Limb (tissue), 2 donors: ENCODE data around the gene SMAP1.
"Not testable (repeated sequence)": the region's sequence is repeated elsewhere in the genome, so short reads cannot be mapped to it uniquely, and the experiment has no call there.

Experiments used
- DNase-seq, 2 donors: peaks; one replicate each; pipeline ENCODE4 v3.0.0-alpha.2; 2016; ENCODE audit errors: extremely low spot score in 2 of 2

SMAP1 gene

DNA sequence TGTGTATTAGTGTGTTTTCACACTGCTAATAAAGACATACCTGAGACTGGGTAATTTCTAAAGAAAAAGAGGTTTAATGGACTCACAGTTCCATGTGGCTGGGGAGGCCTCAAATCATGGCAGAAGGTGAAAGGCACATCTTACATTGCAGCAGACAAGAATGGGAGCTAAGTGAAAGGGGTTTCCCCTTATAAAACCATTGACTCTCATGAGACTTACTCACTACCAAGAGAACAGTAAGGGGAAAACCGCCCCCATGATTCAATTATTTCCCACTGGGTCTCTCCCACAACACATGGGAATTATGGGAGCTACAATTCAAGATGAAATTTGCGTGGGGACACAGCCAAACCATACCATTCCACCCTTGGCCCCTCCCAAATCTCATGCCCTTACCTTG is 73.1 kb downstream of the SMAP1 start:
- not testable (repeated sequence) for DNase-seq

DNA sequence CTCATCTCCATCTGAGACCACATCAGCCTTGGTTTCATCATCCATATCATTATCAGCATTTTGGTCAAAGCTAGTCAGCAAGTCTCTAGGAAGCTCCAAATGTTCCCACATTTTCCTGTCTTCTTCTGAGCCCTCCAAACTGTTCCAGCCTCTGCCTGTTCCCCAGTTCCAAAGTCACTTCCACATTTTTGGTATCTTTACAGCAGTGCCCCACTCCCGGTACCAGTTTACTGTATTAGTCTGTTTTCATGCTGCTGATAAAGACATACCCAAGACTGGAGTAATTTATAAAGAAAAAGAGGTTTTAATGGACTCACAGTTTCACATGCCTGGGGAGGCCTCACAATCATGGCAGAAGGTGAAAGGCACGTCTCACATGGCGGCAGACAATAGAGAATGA is 74.8 kb downstream of the SMAP1 start:
- not testable (repeated sequence) for DNase-seq

DNA sequence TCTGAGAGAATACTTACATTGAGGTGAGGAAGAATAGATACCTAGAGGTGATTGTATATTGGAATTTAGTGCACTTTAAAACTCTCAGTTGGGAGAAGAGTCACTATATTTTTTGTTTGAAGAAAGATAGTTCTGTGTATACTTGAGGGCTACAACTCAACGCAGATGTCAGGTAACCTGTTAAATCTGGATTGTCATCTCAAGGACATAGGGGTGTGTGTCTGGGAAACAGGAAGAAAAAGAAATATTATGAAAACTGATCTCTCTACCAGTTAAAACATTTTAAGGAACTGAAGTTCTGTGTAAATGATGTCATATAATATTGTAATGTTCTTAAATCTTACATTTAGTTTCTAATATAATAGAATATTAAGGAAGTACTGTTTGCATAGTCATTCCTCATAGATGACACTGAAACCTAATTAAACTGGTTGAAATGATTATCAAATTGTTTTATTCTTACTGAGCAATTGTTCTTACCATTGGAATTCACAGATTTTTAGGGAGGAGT is 86.2 kb downstream of the SMAP1 start:
- DNase-seq, result no peak

DNA sequence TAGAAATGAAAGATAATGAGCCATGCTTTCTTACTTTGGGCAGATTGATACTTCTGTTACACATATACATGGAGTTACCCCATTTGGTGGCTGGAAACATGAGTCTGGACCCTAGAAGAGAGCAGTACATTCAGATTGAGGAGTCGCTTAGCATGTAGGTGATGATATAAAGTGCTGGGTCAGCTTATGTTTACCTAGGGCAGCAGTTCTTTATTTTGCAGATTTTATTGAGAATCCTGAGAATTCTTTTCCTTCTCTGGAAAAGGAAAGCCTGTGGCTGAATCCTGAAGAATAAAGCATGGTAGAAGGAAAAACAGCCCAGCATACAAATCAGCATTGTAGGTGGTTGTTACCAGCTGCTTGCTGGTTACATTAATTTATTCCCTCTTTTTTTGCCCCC is 91.2 kb downstream of the SMAP1 start:
- no peak for DNase-seq

DNA sequence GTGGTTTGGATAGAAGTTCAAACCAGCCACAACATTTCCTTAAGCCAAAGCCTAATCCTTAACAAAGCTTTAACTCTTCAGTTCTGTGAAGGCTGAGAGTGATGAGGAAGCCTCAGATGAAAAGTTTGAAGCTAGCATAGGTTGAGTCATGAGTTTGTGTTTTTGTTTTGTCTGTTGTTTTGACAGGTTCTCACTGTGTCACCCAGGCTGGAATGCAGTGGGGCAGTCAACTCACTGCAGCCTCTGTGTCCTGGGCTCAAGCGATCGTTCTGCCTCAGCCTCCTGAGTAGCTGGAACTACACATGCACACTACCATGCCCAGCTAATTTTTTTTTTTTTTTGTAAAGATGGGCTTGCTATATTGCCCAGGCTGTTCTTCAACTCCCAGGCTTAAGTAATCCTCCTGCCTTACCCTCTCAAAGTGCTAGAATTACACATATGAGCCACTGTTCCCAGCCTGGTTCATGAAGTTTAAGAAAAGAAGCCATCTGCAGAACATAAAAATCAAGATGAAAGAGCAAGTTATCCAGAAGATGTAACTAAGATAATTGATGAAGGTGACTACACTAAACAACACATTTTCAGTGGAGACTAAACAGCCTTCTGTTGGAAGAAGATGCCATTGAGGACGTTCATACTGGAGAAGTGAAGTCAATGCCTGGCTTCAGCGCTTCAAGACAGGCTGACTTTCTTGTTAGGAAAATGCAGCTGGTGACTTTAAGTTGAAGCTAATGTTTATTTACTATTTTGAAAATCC is 96.2 kb downstream of the SMAP1 start:
- no peak for DNase-seq

DNA sequence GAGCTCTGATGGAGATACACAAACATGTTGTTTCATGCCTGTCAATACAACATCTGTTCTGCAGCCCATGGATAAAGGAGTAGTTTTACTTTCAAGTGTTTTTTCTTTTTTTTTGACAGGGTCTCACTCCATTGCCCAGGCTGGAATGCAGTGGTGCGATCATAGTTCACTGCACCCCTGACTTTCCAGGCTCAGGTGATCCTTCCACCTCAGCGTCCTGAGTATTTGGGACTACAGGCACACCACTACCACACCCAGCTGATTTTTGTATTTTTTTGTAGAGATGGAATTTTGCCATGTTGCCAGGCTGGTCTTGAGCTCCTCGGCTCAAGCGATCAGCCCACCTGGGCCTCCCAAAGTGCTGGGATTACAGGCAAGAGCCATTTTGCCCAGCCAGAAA is 97.0 kb downstream of the SMAP1 start:
- no peak for DNase-seq

DNA sequence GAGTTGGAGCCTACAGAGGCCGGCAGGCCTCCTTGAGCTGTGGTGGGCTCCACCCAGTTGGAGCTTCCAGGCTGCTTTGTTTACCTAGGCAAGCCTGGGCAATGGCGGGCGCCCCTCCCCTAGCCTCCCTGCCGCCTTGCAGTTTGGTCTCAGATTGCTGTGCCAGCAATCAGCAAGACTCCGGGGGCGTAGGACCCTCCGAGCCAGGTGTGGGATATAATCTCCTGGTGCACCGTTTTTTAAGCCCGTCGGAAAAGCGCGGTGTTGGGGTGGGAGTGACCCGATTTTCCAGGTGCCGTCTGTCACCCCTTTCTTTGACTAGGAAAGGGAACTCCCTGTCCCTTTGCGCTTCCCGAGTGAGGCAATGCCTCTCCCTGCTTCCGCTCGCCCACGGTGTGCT is 103.7 kb downstream of the SMAP1 start:
- not testable (repeated sequence) for DNase-seq

DNA sequence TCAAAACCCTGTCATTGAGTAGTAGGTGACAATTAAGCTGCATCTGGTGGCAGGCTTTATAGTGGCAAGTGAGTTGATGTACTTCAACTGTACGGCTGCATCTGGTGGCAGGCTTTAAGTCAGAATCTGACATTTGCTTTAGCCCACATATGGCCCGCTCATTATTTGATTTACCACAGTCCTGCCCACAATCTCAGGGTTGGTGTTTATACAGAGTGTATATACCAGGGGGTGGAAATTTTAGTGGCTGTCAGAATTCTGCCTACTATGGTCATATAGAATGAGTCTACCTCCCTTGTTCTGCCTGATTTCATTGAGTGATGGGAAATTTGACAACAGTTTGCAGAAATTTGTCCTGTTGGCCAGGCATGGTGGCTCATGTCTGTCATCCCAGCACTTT is 112.3 kb downstream of the SMAP1 start:
- no peak for DNase-seq

DNA sequence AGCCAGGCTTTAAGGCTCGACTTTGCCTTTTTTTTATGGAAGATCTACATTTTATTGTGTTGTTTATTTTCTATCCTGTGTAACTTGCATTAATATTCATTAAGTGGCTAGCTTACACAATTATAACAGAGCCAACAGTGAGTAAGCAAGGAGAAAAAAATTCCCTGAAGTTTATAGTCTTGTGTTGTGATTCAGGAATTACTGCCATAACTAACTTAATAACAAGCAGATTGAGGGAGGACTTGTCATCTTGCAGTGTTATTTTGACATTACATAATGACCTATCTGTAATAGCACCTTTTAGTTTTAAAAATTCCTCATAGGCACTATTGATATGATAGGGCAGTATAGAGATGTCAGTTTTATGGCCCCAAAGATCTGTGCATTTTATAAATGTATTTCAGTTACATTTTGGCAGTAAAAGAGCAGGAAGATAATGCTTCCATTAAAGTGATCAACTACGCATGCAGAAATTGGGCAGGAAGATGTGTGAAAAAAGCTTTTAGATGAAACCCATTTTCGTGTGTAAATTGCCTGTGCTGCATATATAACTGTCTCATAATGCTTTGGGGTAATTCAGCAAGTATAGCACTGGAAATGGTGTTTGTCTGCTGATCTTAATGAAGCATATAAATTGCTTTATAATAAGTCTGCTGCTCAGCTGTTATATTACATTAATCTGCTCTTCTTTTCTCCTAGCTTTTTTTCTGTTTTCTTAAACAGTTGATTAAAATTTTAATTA is 123.0 kb downstream of the SMAP1 start:
- DNase-seq, result no peak

DNA sequence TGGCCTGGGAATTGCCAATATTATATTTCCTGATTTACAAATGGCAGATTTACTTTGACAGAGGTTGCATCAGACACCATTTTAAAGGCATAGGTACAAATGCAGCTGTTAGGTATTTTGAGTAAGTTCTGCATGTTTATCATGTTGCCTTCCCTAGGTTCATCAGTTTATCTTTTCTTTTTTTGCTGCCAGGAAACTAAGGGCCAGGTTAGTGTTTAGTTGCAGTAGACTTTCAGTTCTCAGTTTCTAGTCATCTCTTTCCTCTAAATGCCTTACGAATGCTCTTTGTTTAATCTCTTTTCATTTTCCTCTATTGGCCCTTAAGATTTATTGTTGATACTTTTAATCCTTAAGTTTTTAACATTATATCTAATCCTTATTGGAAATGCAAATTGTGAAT is 129.9 kb downstream of the SMAP1 start:
- DNase-seq, result no peak

DNA sequence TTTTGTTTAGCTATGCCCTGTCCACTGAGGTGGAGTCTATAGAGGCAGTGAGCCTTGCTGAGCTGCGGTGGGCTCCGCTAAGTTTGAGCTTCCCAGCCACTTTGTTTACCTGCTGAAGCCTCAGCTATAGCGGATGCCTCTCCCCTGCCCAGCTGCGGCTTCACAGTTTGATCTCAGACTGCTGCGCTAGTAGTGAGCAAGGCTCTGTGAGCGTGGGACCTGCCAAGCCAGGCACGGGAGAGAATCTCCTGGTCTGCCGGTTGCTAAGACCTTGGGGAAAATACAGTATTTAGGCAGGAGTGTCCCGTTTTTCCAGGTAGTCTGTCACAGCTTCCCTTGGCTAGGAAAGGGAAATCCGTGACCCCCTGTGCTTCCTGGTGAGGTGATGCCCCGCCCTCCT is 138.4 kb downstream of the SMAP1 start:
- no peak for DNase-seq

DNA sequence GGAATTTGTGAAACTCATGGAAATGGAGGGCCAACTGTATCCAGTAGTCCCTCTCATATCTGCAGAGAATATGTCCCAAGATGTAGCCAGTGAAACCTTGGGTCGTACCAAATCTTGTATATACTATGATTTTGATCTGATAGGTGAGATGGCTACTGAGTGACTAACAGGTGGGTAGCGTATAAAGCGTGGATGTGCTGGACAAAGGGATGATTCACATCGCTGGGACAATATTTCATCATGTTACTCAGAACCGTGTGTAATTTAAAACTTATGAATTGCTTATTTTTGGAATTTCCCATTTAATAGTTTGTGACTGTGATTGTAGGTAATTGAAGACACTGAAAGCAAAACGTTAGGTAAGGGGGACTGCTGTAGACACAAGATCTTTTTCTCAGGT is 144.1 kb downstream of the SMAP1 start:
- no peak for DNase-seq

DNA sequence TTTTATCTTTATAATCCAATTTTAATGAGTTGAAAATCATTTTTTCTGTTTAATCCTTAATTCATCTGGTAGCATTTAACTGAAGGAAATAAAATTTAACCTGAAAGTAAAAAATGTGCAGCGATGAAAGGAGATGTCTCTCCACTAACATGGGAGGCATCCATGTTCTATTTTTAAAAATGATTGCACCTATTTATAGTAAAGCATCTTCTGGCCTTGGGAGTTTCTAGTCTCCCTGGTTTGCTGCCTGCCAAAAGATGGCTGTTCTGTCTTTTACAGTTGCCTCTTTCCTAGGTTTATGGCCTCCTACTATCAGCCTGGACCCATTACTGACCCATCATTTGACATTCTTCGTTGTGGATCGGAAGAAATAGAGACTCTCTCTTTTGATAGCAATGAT is 146.2 kb downstream of the SMAP1 start:
- DNase-seq, result no peak

DNA sequence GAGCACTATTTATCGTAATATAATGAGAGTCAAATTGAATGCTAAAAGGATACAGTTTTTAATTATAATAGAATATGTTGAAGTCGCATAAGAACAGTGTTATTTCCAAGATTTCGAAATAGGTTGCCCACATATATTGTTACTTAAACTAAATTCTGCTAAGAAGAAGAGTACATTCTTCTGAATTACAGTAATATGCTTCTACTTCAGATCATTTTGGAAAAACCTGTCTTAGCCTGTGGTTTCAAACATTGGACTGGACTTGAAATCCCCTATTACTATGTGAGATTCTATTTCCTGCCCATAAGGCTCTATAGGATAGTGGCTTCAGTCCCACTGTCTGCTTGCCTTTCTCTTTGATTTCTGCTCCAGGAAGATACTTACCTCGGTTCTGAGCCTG is 152.0 kb downstream of the SMAP1 start:
- DNase-seq, result no peak

DNA sequence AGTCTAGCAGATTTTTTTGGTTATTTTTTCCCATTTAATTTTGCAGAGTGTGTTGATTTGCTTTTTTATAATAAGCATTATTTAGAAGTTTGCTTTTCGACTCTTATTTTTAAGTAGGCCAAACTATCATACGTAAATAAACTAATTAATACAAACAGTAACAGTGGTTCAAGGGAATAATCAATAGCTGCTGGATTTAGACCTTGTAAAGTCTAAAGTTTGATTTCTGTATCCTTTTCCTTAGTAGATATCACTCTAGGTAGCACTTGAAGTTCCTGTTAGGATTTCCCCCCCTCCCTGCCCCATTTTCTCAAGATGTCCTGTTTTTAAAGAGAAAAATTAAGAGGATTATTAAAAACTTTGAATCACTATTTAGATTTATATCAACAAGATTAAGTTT is 153.1 kb downstream of the SMAP1 start:
- no peak for DNase-seq

DNA sequence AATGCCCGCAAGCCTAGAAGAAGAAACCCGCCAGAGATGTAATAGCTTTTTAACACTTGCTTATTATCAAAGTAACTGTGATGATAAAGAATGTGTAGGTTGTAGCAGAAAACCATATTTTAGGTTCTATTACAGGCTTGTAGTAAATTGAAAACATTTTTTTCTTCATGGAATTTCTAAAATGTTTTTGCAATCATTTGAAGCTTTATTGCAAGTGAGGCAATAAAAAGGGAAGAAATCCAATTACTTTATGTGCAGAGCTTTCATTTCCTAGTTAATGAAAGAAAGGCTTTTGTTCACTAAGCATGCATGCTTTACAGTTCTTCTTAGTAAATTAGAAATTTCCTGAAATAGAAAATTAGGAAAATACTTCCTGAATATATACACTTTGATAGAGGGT is 154.1 kb downstream of the SMAP1 start:
- no peak for DNase-seq

DNA sequence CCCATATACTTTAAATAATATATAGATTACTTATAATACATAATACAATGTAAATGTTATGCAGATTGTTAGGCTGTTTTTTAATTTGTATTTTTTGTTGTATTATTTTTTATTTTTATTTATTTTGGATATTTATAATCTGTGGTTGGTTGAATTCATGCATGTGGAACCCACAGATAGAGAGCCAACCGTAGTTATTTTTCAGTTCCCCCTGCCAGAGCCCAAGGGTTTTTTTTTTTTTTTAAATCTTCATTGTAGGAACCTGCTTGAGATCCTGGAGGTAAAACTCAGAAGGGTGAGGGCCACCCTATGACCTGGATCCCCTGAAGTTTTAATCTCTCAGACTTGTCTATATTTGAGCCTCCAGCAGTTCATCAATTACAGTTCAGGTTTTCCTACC is 156.0 kb downstream of the SMAP1 start:
- no peak for DNase-seq

DNA sequence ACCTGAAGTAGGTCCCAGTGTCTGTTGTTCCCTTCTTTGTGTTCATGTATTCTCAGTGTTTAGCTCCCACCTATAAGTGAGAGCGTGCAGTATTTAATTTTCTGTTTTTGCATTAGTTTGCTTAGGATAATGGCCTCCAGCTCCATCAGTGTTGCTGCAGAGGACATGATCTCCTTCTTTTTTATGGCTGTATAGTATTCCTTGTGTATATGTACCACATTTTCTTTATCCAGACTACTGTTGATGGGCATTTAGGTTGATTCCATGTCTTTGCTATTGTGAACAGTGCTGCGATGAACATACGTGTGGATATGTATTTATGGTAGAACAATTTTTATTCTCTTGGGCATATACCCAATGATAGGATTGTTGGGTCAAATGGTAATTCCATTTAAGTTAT is 163.7 kb downstream of the SMAP1 start:
- no peak for DNase-seq

DNA sequence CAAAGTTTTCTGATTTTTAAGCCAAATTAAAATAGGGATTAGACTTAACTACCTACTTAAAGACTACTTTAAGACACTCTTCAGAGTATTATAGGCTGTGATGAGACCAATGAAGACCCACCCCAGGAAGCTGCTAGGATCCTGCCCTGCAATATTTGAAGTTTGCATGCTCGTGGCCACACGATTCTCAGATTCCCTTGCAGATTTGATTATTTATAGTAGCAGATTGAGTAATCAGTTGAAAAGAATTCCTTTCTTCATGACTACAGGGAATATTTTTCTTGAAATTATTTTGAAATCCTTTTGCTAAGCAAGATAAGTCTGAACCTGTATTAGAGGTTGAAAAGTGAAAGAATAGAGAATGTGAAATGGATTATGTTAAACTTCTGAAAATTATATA is 166.8 kb downstream of the SMAP1 start:
- no peak for DNase-seq

DNA sequence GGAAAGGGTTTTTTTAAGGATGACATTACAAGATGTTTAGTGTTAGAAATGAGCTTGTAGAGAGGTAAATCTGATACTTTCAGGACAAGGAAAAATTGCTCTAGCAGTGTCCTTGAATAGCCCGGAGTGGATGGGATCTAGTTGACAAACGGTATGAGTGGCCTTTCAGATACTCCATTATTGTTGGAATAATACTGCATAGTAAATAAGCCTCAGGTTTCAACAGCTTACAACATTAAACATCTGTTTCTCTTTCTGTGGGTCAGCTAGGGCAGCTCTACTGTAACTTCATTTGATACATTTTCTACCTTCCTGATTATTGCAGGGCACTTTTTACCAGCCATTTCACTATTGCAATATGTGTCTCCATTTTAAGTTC is 171.2 kb downstream of the SMAP1 start:
- no peak for DNase-seq

DNA sequence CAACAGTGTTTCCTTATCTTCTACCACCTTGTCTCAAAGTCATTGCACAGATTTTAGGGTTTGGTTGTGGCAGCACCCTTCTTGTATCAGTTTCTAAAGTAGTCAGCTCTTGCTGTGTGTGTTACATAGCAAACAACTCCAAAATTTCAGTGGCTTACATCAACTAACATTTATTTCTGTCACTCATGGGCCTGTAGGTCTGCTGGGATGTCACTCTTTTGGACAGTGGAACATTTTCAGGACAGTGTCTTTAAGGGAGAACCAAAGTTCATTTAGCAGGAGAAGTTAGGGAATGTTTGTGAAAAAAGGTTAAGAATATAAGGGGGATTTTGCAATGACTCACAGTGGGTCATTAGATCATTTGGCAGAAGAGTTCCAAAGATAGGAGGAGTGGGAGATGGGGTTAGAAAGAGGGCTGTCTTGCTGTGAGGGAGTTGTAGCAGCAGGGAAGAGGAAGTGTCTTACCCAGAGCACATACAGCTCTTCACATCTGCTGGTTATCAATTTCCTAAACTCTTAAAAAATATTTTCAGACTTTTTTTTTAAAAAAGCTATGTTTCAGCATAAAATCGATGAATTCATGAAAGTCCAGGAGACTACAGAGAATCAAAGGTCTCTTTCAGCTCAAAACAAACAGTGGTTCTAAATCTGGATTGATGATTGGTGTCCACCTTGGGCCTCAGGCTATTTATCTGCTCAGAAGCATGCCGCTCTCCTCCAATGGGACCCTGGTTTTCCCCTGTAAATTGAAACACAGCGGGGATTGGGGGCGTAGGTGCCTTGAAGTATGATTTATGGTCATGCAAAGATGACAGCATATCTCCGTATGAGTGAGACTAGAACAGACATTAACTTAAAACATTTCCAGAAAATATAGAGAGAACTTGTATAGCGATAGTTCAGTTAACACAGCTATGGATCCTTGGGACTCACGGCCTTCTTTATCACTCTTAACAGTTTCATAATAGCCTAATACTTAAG is 171.9 kb downstream of the SMAP1 start:
- DNase-seq, result no peak

DNA sequence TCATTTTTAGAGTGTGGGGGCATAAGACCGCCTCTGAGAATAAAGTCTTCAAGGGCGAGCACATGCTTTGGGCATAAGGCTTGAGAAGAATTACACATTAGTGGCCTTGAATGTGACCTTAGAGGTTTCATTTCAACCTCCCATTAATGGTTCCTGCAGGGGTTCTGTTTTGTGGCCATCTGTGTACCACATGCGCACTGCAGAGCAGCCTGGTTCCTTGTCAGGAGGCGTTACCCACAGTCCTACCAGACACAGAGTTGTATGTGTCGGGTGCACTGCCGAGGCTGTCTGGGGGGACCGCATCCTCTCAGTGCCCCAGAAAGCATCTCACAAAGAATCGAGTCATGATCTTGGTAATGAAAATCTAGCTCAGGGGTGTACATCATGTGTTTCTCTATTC is 173.4 kb downstream of the SMAP1 start:
- no peak for DNase-seq
